ENCODE results near the gene NTRK3. TPM values are rescaled to one million over a fixed set of nuclear protein-coding genes. Genes with fewer than 3 reads are reported as not detected.

Gene NTRK3
- total and polyA plus RNA-seq, 2 of the 13 experiments (the other 11 are each of a cell fraction or from before 2014, with no cell fraction given), result not detected

- Histone ChIP-seq H3K27ac (ENCODE audit: extremely low read length, insufficient read depth, low read length) (no peak overlapping the region), H3K36me3 (replicated peaks in 1 of 2; ENCODE audit: control insufficient read depth in 1 of 2, insufficient read depth in 2 of 2, low read length in 2 of 2) (no peaks in the 10 kb centered on the region), H4K20me1 (ENCODE audit: insufficient read depth, low read length) (no peaks in the 10 kb centered on the region), H3K4me3 (replicated peaks in 1 of 3; ENCODE audit: insufficient read depth in 1 of 3, low read depth in 2 of 3, low read length in 3 of 3) (no peak overlapping the region), H2AFZ (ENCODE audit: low read length) (no peak overlapping the region), H3K79me2 (ENCODE audit: insufficient read depth, low read length) (no peaks in the 10 kb centered on the region), H3K27me3 (ENCODE audit: control insufficient read depth in 1 of 2, insufficient read depth in 2 of 2, low read length in 2 of 2) (no peaks in the 10 kb centered on the region), H3K9ac (ENCODE audit: insufficient read depth, low read depth, low read length) (no peak overlapping the region), H3K4me1 (ENCODE audit: insufficient read depth, low read length) (no peaks in the 10 kb centered on the region), H3K9me3 (ENCODE audit: low read length) (no peaks in the 10 kb centered on the region), H3K4me2 (ENCODE audit: low read depth, low read length) (no peak overlapping the region)
- no peak for FAIRE-seq
- BruUV-seq (replicated peaks), result no TSS peak
- WGBS (ENCODE audit: low lambda C conversion rate), result 25% methylated on average over 10 of the region's 10 CpGs
- POLR2A ChIA-PET, result no interaction called here
- DNase-seq (ENCODE audit: low spot score), result no peak
- TF ChIP-seq USF2 (IDR thresholded peaks at IDR 0.05; ENCODE audit: low read depth, low read length), result no peak
- no peak for TF ChIP-seq USF2 (CRISPR knock-in tag; IDR thresholded peaks at IDR 0.05; ENCODE audit: borderline replicate concordance)
- no peak for TF ChIP-seq ELF3 (CRISPR knock-in tag; IDR thresholded peaks at IDR 0.05)
- no peak for TF ChIP-seq ATF3 (CRISPR knock-in tag; IDR thresholded peaks at IDR 0.05)
- TF ChIP-seq SOX5 (CRISPR knock-in tag; IDR thresholded peaks at IDR 0.05; ENCODE audit: borderline replicate concordance), result no peak
- TF ChIP-seq RORA (CRISPR knock-in tag; IDR thresholded peaks at IDR 0.05), result no peak
- no peak for ATAC-seq
- intact Hi-C loops (cut with micrococcal nuclease; ENCODE audit: unreplicated experiment), result no loop called here
- in situ Hi-C loops (cut with HindIII; ENCODE audit: extremely low pct_ligation_motif_present, low pct_unique_long_range_greater_than_20kb), result no loop called here
- CTCF ChIA-PET (ENCODE audit: low intra/inter-chr PET ratio, low total read pairs), result no interaction called here
These were observed 158.2 kb downstream of the NTRK3 start for GRCh38 chr15:88098361-88098760.

- BruUV-seq (replicated peaks), result no TSS peak
- TF ChIP-seq GZF1 (CRISPR knock-in tag; IDR thresholded peaks at IDR 0.05) (no peak), BORCS8-MEF2B (CRISPR knock-in tag; IDR thresholded peaks at IDR 0.05) (no peak), ZNF503 (CRISPR knock-in tag; IDR thresholded peaks at IDR 0.05) (no peak), BRCA1 (CRISPR knock-in tag; IDR thresholded peaks at IDR 0.05) (no peak)
- Histone ChIP-seq H3K36me3 (replicated peaks in 1 of 2; ENCODE audit: control insufficient read depth in 1 of 2, insufficient read depth in 2 of 2, low read length in 2 of 2) (no peaks in the 10 kb centered on the region), H3K4me2 (ENCODE audit: low read depth, low read length) (no peak overlapping the region), H3K9ac (ENCODE audit: insufficient read depth, low read depth, low read length) (no peak overlapping the region), H2AFZ (ENCODE audit: low read length) (no peak overlapping the region), H3K27ac (ENCODE audit: extremely low read length, insufficient read depth, low read length) (no peak overlapping the region), H3K4me3 (replicated peaks in 1 of 3; ENCODE audit: insufficient read depth in 1 of 3, low read depth in 2 of 3, low read length in 3 of 3) (no peak overlapping the region), H3K9me3 (ENCODE audit: low read length) (no peaks in the 10 kb centered on the region), H3K79me2 (ENCODE audit: insufficient read depth, low read length) (no peaks in the 10 kb centered on the region), H4K20me1 (ENCODE audit: insufficient read depth, low read length) (no peaks in the 10 kb centered on the region), H3K27me3 (ENCODE audit: control insufficient read depth in 1 of 2, insufficient read depth in 2 of 2, low read length in 2 of 2) (no peaks in the 10 kb centered on the region; a peak in 1 of 5 replicates), H3K4me1 (ENCODE audit: insufficient read depth, low read length) (no peaks in the 10 kb centered on the region)
- no peak for DNase-seq (ENCODE audit: low spot score)
- ChIA-PET POLR2A (no interaction called here), CTCF (ENCODE audit: low intra/inter-chr PET ratio, low total read pairs) (no interaction called here)
- no peak for FAIRE-seq
- intact Hi-C loops (cut with micrococcal nuclease; ENCODE audit: unreplicated experiment), result no loop called here
- in situ Hi-C loops (cut with HindIII; ENCODE audit: extremely low pct_ligation_motif_present, low pct_unique_long_range_greater_than_20kb), result no loop called here
- no peak for ATAC-seq
- whole genome bisulfite sequencing (ENCODE audit: low lambda C conversion rate), result 0% methylated on average over 1 of the region's 3 CpGs
These were observed 165.0 kb downstream of the NTRK3 start for GRCh38 chr15:88091444-88092016.
